Middle frontal gyrus (tissue), 1 donor: ENCODE data around the gene SELE.
"Not testable (repeated sequence)": the region's sequence is repeated elsewhere in the genome, so short reads cannot be mapped to it uniquely, and the experiment has no call there.

Source experiments
- DNase-seq: peaks from one replicate; pipeline ENCODE4 v3.0.0-alpha.2; 2015; ENCODE audit warnings: low spot score; ENCODE audit errors: extremely low spot score

The SELE gene

DNA sequence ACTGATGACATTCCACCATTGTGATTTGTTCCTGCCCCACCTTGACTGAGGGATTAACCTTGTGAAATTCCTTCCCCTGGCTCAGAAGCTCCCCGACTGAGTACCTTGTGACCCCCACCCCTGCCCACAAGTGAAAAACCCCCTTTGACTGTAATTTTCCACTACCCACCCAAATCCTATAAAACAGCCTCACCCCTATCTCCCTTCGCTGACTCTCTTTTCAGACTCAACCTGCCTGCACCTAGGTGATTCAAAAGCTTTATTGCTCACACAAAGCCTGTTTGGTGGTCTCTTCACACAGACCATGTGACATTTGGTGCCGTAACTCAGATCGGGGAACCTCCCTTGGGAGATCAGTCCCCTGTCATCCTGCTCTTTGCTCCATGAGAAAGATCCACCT is 50.7 kb downstream of the SELE start:
- not testable (repeated sequence) for DNase-seq

DNA sequence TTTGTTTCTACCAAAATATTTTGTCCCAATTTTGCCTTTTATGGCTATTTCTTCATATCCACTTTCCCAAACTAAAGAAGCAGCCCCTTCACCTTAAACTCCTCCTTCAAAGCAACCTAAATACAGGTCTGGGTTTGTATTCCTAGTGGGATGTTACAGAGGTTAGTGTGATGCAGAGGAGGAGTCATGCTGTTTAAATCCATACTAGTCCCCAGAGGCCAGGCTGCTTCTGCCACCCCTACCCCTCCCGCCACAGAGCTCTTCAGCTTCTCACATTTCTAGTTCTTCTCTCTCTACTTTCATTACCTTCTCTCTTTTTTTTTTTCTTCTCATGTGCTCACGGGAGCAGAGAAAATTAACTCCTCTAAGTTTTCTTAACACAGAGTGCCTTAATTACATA is 51.8 kb downstream of the SELE start:
- no peak for DNase-seq

- DNase-seq = no peak
These were observed 52.7 kb downstream of the SELE start for GRCh38 chr1:169681140-169681539.

- DNase-seq = no peak
These were observed 53.4 kb downstream of the SELE start for GRCh38 chr1:169680377-169681019.

- DNase-seq = no peak
These were observed 54.2 kb downstream of the SELE start for GRCh38 chr1:169679692-169680091.

GRCh38 chr1:169676001-169676400 is 57.9 kb downstream of the SELE start:
- no peak for DNase-seq
